T-helper 2 cell treated with Interferon-gamma antibody and Interleukin-4, amounts not matched to agents 5 μg/mL and 100 μg/mL, for 36 hours (primary cell): ENCODE data around the gene GNL2.

Source experiments
- DNase-seq: peaks from one replicate; pipeline ENCODE4 v3.0.0; 2021; ENCODE audit warnings: low spot score
- H3K27ac Mint-ChIP-seq: one replicate; pipeline ENCODE4 v1.8.0; 2021; ENCODE audit warnings: mild to moderate bottlenecking, mixed read lengths
- H3K27me3 Mint-ChIP-seq: one replicate; pipeline ENCODE4 v1.8.0; 2021; ENCODE audit warnings: low read depth, mixed read lengths
- H3K36me3 Mint-ChIP-seq: one replicate; pipeline ENCODE4 v1.8.0; 2021; ENCODE audit warnings: low read depth, mixed read lengths
- H3K4me1 Mint-ChIP-seq: one replicate; pipeline ENCODE4 v1.8.0; 2021; ENCODE audit warnings: low read depth, mixed read lengths
- H3K4me3 Mint-ChIP-seq: one replicate; pipeline ENCODE4 v1.8.0; 2022; ENCODE audit warnings: mild to moderate bottlenecking, moderate library complexity, mixed read lengths
- H3K9me3 Mint-ChIP-seq: one replicate; pipeline ENCODE4 v1.8.0; 2021; ENCODE audit warnings: mixed read lengths

The GNL2 gene

DNA sequence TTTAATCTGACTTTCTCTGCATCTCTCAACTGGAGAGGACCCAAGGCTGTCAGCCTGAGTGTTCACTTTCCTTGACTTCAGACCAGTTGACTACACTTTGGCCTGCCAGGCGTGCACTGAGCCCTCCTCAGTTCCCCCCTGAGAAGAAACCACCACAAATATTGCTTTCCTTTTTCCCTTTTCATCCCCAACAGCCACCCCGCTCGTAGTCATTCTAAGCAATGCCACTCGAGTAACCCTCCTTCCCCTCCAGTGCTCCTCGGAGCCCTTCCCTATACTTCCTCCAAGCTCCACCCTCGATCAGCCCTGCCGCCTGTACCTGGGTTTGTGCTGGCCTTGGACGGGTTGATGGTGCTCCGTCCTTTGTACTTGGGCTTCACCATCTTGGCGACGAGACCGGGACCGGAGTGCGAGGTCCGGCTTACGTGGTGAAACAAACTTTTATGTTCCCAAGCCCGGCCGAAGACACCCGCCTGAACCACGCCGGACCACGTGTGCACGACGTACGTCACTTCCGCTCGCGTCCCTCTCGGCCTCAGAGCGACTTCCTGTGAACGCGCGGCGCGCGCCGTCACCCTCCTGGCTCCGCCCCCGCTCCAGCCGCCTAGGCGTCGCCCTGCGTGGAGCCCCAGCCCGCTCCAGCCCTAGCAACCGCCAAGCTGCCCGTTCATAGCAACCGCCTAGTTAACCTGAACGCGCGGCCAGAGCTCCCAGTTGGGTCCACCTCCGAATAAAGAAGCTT is at the start of gene GNL2:
Gene GNL2, minus strand, starts transcription at position 498 of the 742 bp plus-strand sequence. Its CDS starts 115 bp downstream, at position 383.
- Mint-ChIP-seq H3K27ac (peak within 1 kb of the TSS; percentile 94), H3K4me3 (peak within 1 kb of the TSS; percentile 99), H3K9me3 (no peaks in the 10 kb centered on the region), H3K36me3 (peaks cover 25% of the 10 kb centered on the region), H3K4me1 (peaks cover 23% of the 10 kb centered on the region), H3K27me3 (peaks cover 4% of the 10 kb centered on the region)
- peak; percentile 97 for DNase-seq

DNA sequence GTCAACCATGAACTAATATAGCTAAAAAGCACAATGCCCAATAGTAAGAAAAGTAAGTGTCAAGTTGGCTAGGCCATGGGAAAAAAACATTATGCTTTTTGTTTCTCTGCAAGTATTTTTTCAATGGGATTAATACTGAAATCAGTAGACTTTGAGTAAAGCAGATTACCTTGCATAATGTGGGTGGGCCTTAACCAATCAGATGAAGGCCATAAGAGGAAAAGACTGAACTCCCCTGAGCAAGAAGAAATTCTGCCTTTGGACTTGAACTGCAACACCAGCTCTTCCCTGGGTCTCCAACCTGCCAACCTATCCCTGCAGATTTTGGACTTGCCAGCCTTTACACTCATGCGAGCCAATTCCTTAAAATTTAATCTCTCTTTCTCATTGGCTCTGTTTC is 45.3 kb upstream of the GNL2 start:
- no peak for DNase-seq
- no peak overlapping the region for H3K4me3 Mint-ChIP-seq
- no peaks in the 10 kb centered on the region for H3K36me3 Mint-ChIP-seq
- no peaks in the 10 kb centered on the region for H3K4me1 Mint-ChIP-seq
- no peak overlapping the region for H3K27ac Mint-ChIP-seq
- peaks cover 28% of the 10 kb centered on the region for H3K27me3 Mint-ChIP-seq
- no peaks in the 10 kb centered on the region for H3K9me3 Mint-ChIP-seq

DNA sequence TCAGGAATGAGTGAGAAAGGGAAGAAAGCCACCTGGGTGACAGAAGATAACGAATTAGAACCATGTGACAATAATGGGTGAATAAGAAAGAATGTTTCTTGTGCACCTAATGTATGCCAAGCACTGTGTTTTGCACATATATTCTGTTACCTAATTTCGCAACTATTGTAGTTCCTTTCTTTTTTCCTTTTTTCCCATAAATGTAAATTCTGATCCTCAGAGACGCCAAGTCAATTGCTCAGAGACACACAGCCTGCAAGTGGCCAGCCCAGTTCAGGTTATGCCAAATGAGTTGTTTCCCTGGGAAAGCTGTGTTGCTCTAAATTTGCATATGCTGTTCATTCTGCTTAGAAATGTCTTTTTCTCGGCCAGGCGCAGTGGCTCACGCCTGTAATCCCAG is 40.7 kb upstream of the GNL2 start:
- Mint-ChIP-seq H3K4me1 (no peaks in the 10 kb centered on the region), H3K9me3 (no peaks in the 10 kb centered on the region), H3K27ac (no peak overlapping the region), H3K4me3 (no peak overlapping the region), H3K27me3 (peaks cover 58% of the 10 kb centered on the region), H3K36me3 (no peaks in the 10 kb centered on the region)
- no peak for DNase-seq

DNA sequence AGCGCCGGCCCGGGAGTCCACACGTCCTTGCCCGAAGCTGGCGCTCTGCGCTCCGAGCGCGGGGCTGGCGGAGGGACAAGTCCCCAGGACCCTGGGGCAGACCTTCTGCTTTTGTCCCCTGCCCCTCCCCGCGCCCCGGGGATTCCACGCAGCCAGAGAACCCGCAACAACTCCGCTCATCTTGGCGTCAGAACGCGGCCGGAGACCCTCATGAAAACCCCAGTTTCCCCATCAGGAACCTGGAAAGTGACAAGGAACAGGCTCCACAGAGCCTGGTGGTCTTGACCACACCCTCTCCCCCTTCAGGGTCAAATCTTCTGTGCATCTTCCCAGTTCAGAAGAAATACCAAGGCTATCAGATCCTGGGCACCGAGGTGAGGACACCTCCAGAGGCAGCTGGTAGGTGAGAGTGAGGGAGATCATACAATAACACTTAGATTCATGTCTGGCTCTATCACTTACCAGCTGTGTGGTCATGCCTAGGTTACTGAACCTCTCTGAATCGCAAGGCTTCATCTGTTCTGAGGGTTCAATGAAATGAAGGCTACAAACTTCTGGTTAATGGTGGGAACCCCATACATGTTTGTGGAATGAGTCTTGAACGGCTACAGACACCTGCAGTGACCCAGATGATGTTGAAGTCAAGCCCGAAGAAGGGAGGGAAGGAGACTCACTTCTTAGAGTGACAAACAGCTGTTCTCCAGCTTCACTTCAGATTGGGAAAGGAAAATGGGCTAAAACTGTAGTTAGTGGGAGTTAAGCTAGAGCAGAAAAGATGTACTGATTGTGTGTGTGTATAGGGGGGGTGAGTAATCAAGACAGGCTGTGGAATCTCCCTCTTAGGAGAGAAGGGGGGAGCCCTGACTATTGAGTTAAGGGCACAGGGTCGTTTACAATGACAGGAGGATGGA is 39.5 kb upstream of the GNL2 start:
- Mint-ChIP-seq H3K27me3 (peaks cover 69% of the 10 kb centered on the region), H3K27ac (no peak overlapping the region), H3K4me3 (no peak overlapping the region), H3K9me3 (no peaks in the 10 kb centered on the region), H3K36me3 (no peaks in the 10 kb centered on the region), H3K4me1 (no peaks in the 10 kb centered on the region)
- DNase-seq: no peak

DNA sequence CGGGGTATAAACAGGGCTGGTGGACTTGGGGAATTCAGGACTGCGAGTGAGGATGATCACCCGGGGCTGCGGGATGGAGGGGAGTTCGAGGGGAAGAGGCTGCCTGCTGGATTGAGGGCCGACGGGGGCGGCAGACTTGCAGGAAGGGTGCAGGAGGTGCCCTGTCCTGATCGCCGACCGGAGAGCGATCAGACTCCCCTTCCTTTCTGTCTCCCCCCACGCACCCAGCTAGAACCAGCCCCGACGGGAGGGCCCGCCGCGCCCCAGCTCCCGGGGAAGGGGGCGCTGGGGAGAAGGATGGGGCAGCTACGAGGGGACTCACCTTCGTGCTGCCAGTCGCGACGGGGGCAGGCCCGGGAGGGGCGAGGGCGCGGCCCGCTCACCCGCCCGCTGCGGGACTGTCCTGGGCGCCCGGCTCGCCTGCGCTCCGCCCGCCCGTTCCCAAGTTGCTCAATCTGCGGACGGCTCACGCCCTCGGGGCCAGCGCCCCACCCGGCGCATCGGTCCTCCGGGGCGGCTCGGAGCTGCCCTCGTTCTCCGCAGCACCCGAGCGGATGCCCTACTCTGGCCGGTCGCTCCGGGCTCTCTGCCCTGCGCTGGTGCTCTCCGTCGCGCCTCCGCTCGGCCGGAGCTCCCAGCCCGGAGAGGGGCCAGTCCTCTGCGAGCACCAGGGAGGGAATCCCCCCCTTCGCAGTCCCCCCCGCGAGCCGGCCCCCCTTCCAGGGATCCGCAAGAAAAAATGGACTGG is 38.7 kb upstream of the GNL2 start, which contains the start of gene RSPO1:
Gene RSPO1, minus strand, starts transcription at position 649 of the 748 bp plus-strand sequence. CDS start 5,231 bp downstream, outside the sequence.
- Mint-ChIP-seq H3K27ac (no peak within 1 kb of the TSS), H3K36me3 (no peaks in the 10 kb centered on the region), H3K4me1 (no peaks in the 10 kb centered on the region), H3K27me3 (peaks cover 76% of the 10 kb centered on the region), H3K9me3 (no peaks in the 10 kb centered on the region), H3K4me3 (no peak within 1 kb of the TSS)
- DNase-seq: no peak

DNA sequence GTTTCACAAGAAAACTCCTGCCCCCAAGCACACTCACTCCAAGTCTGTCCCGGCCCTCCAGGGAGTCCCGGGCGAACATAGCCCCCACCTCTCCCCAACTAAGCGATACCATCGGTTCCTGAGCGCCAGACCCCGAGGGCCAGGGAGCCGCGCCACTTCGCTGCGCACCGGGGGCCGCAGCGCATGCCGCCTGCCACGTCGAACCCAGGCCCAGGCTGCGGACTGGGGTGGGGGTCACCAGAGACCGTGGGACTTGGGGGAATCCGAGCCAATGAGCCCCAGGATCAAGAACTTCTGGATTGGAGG is 38.2 kb upstream of the GNL2 start:
- H3K4me3 Mint-ChIP-seq: no peak overlapping the region

DNA sequence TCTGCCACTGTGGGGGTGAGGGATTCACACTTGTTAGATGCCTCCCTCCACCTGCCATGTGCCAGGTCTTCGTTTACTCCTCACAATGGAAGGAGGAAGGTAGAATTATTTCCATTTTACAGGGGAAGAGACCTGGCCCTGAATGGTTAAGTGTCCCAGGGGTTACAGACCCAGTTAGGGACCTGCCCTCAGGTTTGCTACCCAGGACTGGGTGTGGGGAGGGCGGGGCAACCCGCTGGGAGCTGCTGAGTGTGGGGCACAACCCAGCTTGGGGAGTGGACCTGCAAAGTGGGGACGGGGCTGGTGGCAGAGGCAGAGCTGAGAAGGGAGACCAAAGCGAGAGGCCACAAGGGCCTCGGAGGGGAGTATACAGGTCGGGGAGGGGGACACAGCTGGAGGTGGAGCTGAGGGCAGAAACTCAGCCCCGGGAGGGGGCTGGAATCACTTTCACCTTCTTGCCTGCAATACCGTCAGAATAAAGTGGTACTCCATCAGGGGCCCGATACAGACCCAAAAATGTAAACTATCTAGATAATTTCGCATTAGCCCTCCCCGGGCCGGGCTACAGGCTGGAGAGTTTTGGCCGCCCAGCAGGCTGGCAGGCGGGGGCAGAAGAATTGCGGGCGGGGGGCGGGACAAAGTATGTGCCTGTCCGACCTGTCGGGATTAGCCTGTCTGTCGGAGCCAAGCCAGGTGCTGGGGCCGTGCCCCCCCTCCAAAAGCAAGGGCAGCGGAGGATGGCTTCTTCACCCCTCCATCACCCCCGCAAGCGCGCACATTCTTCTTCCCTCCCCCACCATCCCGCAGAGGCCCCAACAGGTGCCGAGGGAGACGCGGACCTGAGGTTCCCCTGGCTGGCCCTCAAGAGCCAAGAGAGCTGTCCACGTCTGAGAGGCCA is 37.6 kb upstream of the GNL2 start:
- Mint-ChIP-seq H3K36me3 (no peaks in the 10 kb centered on the region), H3K9me3 (no peaks in the 10 kb centered on the region), H3K27ac (no peak overlapping the region), H3K27me3 (peaks cover 82% of the 10 kb centered on the region), H3K4me3 (no peak overlapping the region), H3K4me1 (no peaks in the 10 kb centered on the region)
- no peak for DNase-seq

More for the DNA sequence above, 38.2 kb upstream of the GNL2 start:
- no peak overlapping the region for H3K27ac Mint-ChIP-seq
- H3K27me3 Mint-ChIP-seq: peaks cover 80% of the 10 kb centered on the region
- H3K4me1 Mint-ChIP-seq: no peaks in the 10 kb centered on the region
- H3K9me3 Mint-ChIP-seq: no peaks in the 10 kb centered on the region
- H3K36me3 Mint-ChIP-seq: no peaks in the 10 kb centered on the region
- DNase-seq: no peak

DNA sequence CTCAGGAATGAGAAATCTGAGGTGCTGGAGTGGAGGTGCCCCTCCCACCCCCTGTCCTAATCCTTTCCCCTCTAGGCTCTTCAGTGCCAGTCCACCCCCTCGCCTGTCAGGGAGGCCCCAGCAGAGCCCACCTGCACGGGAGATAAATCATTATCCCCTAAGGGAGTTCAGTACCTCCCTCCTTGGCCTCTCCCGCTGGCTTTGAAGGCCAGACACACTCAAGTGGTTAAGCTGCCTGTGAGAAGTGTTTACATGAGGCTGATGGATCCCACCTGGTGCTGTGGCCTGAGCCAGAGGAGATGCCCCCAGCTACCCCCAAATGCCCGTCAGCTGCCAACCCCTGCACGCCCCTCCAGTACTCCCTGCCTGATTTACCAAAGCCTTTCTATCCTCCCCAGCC is 35.3 kb upstream of the GNL2 start:
- no peak for DNase-seq
- Mint-ChIP-seq H3K4me3 (no peak overlapping the region), H3K27ac (no peak overlapping the region), H3K4me1 (no peaks in the 10 kb centered on the region), H3K27me3 (peaks cover 70% of the 10 kb centered on the region), H3K36me3 (no peaks in the 10 kb centered on the region), H3K9me3 (no peaks in the 10 kb centered on the region)

DNA sequence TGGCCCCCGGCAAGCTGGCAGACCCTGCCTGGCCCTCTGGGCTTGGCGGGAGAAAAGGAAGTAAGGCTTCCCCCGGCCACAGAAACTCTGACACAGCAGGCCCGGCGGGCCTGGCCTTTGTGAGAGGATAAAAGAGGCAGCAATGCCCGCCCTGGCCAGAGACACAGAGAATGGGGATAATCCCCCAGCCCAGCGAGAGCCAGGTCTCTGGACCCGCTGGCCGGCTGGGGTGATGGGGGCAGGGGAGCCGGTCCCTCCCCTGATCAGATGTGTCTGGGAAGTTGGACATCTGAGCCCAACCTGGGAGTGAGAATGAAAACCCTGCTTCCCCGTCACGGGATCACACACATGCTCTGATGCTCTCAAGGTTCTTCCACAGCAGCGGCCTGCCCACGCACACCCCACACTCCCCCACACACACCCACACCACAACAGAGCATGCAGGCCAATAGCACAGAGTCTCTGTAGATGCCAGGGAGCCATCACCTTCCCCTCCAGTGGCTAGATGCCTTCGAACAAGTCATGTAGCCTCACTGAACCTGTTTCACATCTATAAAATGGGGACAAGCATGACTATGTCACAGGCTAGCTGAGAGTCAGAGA is 34.8 kb upstream of the GNL2 start:
- Mint-ChIP-seq H3K9me3 (no peaks in the 10 kb centered on the region), H3K36me3 (no peaks in the 10 kb centered on the region), H3K4me3 (no peak overlapping the region), H3K27ac (no peak overlapping the region), H3K4me1 (no peaks in the 10 kb centered on the region), H3K27me3 (peaks cover 65% of the 10 kb centered on the region)
- no peak for DNase-seq

DNA sequence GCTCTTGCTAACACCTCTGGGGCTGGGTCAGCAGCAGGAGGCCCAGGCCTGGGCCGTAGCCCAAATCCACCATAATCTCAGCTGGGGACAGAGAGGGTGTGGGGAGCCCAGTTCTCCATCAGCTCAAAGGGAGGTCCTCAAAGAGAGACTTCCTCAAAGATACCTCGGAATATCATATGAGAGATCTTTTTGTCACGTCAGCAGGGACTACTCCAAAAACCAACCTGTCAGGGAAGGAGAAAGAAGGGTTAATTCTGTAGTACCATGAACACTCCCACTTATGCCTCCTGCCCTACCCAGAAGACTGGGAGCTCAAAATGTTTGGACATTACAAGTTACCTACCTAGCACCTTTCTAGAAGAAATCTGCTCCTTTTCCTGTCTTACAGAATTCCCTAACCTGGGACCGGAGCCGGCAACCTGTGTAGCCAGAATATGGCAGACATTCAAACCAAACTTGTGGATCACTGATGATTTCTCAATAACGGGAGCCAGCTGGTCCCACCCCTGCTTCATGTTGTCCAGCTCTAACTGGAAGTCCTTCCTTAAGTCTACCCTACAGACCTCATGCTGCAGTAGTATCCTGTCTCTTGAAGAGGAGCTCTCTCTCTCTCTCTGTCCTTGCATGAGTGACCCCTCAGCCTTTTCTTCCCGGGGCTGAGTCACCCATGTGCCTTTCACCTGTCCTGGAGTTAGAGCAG is 34.1 kb upstream of the GNL2 start:
- Mint-ChIP-seq H3K4me3 (no peak overlapping the region), H3K9me3 (no peaks in the 10 kb centered on the region), H3K27ac (no peak overlapping the region), H3K27me3 (peaks cover 60% of the 10 kb centered on the region), H3K4me1 (no peaks in the 10 kb centered on the region), H3K36me3 (no peaks in the 10 kb centered on the region)
- DNase-seq: no peak

DNA sequence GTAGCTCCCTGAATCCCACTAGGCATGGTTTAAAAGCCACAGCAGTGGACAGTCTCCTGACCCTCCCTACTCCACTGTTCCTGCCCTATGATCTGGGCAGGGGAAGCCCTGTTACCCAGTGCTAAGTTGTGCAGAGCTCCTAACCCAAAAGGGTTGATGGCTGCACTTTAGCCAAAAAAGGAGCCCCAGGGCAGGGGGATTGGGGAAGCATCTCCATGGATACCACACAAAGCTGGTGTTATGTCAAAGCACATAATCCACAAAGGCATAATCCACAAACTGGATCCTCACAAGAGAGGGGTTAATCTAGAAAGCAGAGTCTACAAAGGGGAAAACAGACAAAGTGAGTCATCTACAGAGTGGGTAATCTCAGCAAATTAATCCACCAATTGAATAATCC is 33.3 kb upstream of the GNL2 start:
- H3K27me3 Mint-ChIP-seq: peaks cover 62% of the 10 kb centered on the region

DNA sequence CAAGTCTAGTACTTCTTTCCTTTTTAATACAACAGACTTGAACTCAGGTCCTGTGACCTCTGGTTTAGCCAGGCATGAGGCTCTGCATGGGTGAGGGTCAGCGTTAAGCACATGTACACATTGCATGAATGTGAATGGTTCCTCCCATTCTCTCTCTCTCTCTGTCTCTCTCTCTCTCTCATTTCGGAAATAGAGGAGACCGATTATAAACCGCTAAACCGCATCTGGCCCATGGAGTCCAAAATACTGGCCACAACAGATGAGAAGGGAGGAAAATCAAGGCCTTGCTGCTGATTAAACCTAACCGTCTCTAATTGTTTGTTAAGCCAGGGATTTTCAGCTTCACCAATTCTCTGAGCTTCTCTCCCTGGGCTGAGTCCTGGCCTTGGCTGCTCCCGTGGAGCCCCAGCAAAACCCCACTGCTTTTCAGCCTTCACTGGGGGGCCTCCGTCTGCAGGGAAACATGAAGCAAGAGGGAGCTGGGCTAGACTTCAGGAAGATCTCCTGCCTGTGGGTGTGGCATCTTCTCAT is 32.4 kb upstream of the GNL2 start:
- H3K4me3 Mint-ChIP-seq: no peak overlapping the region
- no peaks in the 10 kb centered on the region for H3K9me3 Mint-ChIP-seq
- peaks cover 54% of the 10 kb centered on the region for H3K27me3 Mint-ChIP-seq
- no peak overlapping the region for H3K27ac Mint-ChIP-seq
- DNase-seq: no peak
- H3K36me3 Mint-ChIP-seq: no peaks in the 10 kb centered on the region
- H3K4me1 Mint-ChIP-seq: no peaks in the 10 kb centered on the region

More for the DNA sequence above, 33.3 kb upstream of the GNL2 start:
- Mint-ChIP-seq H3K27ac (no peak overlapping the region), H3K9me3 (no peaks in the 10 kb centered on the region), H3K4me1 (no peaks in the 10 kb centered on the region), H3K36me3 (no peaks in the 10 kb centered on the region), H3K4me3 (no peak overlapping the region)
- no peak for DNase-seq
